ENCODE results near the gene ADNP2.

Gene ADNP2

DNA sequence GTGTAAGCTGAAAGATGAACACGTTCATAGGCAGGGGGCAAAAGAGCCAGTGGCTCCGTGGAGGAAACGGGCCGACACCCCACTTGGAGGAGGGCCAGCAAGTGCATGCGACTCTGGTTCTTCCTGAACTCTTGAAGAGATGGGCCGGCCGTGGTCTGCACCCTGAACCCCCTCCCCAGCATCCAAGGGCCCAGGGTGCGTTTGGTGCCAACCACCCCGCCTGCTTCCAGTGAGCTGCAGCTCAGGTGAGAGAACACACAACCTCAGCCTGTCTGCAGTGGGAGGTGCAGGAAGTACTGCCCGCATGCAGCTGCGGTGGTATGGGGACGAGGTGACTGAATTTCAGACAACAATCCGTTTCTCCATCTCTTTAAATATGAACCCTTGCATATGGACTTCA is 58.9 kb downstream of the ADNP2 start:
- Histone ChIP-seq H3K36me3 (peaks cover 6% of the 10 kb centered on the region; the same call in 1 of the 2 replicates), H3K4me2 (peak overlapping the region; percentile 89), H3K4me1 (peaks cover 35% of the 10 kb centered on the region), H3K9ac (no peak overlapping the region), H3K27ac (no peak overlapping the region), H3K4me3 (no peak overlapping the region), H3K9me3 (peaks cover 38% of the 10 kb centered on the region), H3K27me3 (no peaks in the 10 kb centered on the region), H4K20me1 (no peaks in the 10 kb centered on the region)
- TF ChIP-seq Cebpa-rat (IDR thresholded peaks at IDR 0.05) = no peak

DNA sequence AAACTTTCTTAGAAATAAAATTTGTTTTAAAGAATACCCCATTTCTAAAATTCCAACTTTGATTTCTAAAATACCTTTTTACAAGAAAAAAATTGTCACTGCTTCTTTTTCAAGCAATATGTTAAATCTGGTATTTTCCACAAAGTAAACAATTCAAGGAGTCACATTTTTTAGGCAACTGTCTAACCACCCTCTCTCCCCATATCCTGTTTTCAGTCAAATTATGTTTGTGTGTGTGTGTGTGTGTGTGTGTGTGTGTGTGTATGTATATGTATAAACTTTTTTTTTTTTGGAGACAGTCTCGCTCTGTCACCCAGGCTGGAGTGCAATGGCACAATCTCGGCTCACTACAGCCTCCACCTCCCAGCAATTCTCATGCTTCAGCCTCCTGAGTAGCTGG is 59.3 kb downstream of the ADNP2 start:
- no peak for TF ChIP-seq Cebpa-rat (IDR thresholded peaks at IDR 0.05)
- peaks cover 6% of the 10 kb centered on the region; the same call in 1 of the 2 replicates for H3K36me3 ChIP-seq

DNA sequence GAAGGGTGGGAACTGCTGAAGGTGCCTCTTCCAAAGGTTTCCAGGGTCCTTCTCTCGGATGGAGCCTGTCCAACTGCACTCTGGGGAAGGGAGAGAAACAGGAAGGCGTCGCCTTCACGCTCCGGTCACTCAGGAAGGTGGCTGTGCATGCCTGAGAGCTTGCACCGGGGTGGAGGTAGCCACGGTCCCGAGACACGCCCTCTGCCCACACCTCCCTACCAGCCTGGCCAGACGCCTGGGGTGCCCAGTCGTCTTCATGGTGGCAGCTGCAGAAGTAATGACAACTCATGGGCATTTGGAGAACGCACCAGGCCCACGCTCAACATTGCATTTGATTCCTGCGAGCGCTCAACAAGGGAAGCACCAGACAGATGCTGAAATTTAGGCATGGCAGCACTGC is 59.9 kb downstream of the ADNP2 start:
- H3K4me3 ChIP-seq = 0 out of 2 replicates have a peak overlapping the region, but pooled peaks have one; percentile 14
- H3K9me3 ChIP-seq = peaks cover 27% of the 10 kb centered on the region
- peak overlapping the region; percentile 28; the same call in 1 of the 2 replicates for H3K9ac ChIP-seq
- no peaks in the 10 kb centered on the region for H3K27me3 ChIP-seq
- peak overlapping the region; percentile 89 for H3K4me2 ChIP-seq
- H3K4me1 ChIP-seq = peaks cover 35% of the 10 kb centered on the region
- H3K36me3 ChIP-seq = no peaks in the 10 kb centered on the region; the same call in 1 of the 2 replicates
- H4K20me1 ChIP-seq = no peaks in the 10 kb centered on the region
- no peak for TF ChIP-seq Cebpa-rat (IDR thresholded peaks at IDR 0.05)
- 0 out of 2 replicates have a peak overlapping the region, but pooled peaks have one; percentile 40 for H3K27ac ChIP-seq

More for the DNA sequence above, 59.3 kb downstream of the ADNP2 start:
- peak overlapping the region; percentile 89 for H3K4me2 ChIP-seq
- H3K27me3 ChIP-seq = no peaks in the 10 kb centered on the region
- no peak overlapping the region for H3K9ac ChIP-seq
- peaks cover 34% of the 10 kb centered on the region for H3K9me3 ChIP-seq
- H4K20me1 ChIP-seq = no peaks in the 10 kb centered on the region
- no peak overlapping the region for H3K27ac ChIP-seq
- peaks cover 35% of the 10 kb centered on the region for H3K4me1 ChIP-seq
- H3K4me3 ChIP-seq = no peak overlapping the region

DNA sequence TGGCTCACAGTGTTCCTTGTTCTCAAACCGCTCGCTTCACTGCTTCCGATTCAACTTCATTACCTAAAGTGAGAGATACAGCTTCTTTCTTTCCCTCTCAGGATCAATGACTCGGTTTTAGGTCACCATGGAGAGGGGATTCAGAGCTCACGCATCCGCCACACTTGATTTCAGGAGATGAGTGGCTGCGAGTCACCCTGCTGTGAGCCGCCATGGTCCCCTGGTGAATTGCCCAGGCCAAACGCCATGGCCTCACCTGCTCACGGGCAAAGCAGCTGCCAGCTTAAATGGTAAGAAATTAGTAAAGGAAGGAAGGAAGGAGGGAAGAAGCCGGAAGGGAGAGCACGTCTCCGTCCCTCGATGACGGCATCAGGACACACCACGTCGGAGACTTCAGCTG is 60.5 kb downstream of the ADNP2 start:
- Histone ChIP-seq H3K4me1 (peaks cover 35% of the 10 kb centered on the region), H3K36me3 (no peaks in the 10 kb centered on the region), H4K20me1 (no peaks in the 10 kb centered on the region), H3K4me3 (no peak overlapping the region), H3K27ac (no peak overlapping the region), H3K27me3 (no peaks in the 10 kb centered on the region), H3K4me2 (peak overlapping the region; percentile 89), H3K9ac (no peak overlapping the region), H3K9me3 (peaks cover 21% of the 10 kb centered on the region)
- no peak for TF ChIP-seq Cebpa-rat (IDR thresholded peaks at IDR 0.05)

- H3K36me3 ChIP-seq = no peaks in the 10 kb centered on the region
- peaks cover 40% of the 10 kb centered on the region for H3K4me1 ChIP-seq
- H3K27ac ChIP-seq = no peak overlapping the region
- H4K20me1 ChIP-seq = no peaks in the 10 kb centered on the region
- no peak overlapping the region for H3K9ac ChIP-seq
- no peak overlapping the region for H3K4me3 ChIP-seq
- no peak for TF ChIP-seq Cebpa-rat (IDR thresholded peaks at IDR 0.05)
- peaks cover 12% of the 10 kb centered on the region for H3K9me3 ChIP-seq
- H3K4me2 ChIP-seq = 0 out of 2 replicates have a peak overlapping the region, but pooled peaks have one; percentile 89
- H3K27me3 ChIP-seq = no peaks in the 10 kb centered on the region
These were observed 61.5 kb downstream of the ADNP2 start for GRCh38 chr18:80170395-80171053.

DNA sequence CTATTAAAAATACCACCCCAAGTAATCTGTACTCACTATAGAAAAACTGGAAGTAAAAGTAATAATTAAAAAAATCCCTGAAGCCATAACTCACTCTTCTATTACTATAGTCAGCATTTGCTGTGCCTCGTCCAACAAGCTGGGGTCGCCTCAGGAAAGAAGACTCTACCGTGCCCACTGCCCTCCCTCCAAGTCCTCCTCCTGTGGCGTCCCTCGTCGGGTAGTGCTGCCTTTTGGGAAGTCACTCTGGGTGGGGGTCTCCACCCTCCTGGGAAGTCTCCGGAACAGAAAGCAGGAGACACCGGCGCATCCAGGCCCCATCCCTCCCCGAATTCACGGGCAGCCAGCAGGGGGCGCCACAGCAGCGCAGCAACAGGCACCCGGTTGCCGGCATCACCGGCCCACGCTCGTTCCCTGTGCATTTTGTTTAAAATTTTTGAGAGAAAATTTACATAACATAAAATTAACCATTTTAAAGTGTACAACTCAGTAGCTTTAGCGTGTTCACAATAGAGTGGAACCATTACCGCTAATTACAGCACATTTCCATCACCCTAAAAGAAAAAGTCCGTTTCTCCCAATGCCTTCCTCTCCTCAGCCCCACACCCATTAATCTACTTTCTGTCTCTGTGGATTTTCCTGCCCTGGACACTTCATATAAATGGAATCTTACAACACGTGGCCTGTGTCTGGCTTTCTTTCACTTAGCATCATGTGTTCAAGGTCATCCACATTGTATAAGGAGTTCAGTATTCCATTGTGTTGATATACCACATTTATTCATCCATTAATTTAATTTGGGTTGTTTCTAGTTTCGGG is 62.2 kb downstream of the ADNP2 start:
- Histone ChIP-seq H3K4me2 (no peak overlapping the region), H3K27ac (no peak overlapping the region), H3K27me3 (no peaks in the 10 kb centered on the region), H3K9me3 (peaks cover 5% of the 10 kb centered on the region), H3K4me1 (peaks cover 46% of the 10 kb centered on the region), H4K20me1 (no peaks in the 10 kb centered on the region), H3K4me3 (no peak overlapping the region), H3K9ac (no peak overlapping the region), H3K36me3 (no peaks in the 10 kb centered on the region)
- TF ChIP-seq Cebpa-rat (IDR thresholded peaks at IDR 0.05) = no peak

GRCh38 chr18:80172056-80172455 is 63.0 kb downstream of the ADNP2 start:
- Histone ChIP-seq H3K9me3 (no peaks in the 10 kb centered on the region), H3K27ac (no peak overlapping the region), H3K27me3 (no peaks in the 10 kb centered on the region), H3K4me1 (peaks cover 46% of the 10 kb centered on the region), H3K4me3 (no peak overlapping the region), H3K9ac (no peak overlapping the region), H3K36me3 (no peaks in the 10 kb centered on the region), H4K20me1 (no peaks in the 10 kb centered on the region), H3K4me2 (no peak overlapping the region)
- no peak for TF ChIP-seq Cebpa-rat (IDR thresholded peaks at IDR 0.05)

DNA sequence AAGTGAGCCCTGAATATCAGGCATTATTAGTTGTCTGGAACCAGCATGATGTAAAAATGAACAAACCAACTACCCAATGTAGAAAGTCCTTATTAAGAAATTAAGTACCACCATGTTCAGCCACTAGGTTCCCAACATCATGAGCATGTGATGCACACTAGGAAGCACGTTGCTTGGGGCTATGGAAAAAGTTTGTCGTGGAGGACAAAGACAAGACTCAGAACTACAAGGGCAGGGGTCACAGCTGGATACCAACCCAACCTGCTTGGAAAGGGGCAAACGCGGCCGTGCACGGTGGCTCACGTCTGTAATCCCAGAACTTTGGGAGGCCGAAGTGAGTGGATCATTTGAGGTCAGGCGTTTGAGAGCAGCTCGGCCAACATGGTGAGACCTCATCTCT is 64.0 kb downstream of the ADNP2 start:
- Histone ChIP-seq H3K27me3 (no peaks in the 10 kb centered on the region), H3K4me1 (peaks cover 36% of the 10 kb centered on the region), H3K4me3 (no peak overlapping the region), H3K36me3 (no peaks in the 10 kb centered on the region), H3K27ac (no peak overlapping the region), H3K9me3 (no peaks in the 10 kb centered on the region), H4K20me1 (no peaks in the 10 kb centered on the region), H3K9ac (no peak overlapping the region), H3K4me2 (no peak overlapping the region)
- TF ChIP-seq Cebpa-rat (IDR thresholded peaks at IDR 0.05) = no peak

GRCh38 chr18:80175451-80176204 is 66.6 kb downstream of the ADNP2 start:
- H3K4me2 ChIP-seq = peak overlapping the region; percentile 33
- 0 out of 2 replicates have a peak, but pooled peaks cover 7% of the 10 kb centered on the region for H4K20me1 ChIP-seq
- no peaks in the 10 kb centered on the region for H3K27me3 ChIP-seq
- H3K4me1 ChIP-seq = peaks cover 23% of the 10 kb centered on the region
- H3K9ac ChIP-seq = no peak overlapping the region
- no peaks in the 10 kb centered on the region for H3K9me3 ChIP-seq
- no peak overlapping the region for H3K4me3 ChIP-seq
- TF ChIP-seq Cebpa-rat (IDR thresholded peaks at IDR 0.05) = no peak
- H3K36me3 ChIP-seq = no peaks in the 10 kb centered on the region
- no peak overlapping the region for H3K27ac ChIP-seq

All from BLaER1 (cell line).